HG03565 (cell line): ENCODE results near the gene IMMP2L.

Source experiments
- ATAC-seq: cut with Tn5 transposase; IDR thresholded peaks from one replicate; pipeline ENCODE4 v1.9.1; 2021; ENCODE audit warnings: mild to moderate bottlenecking, moderate library complexity; ENCODE audit not compliant: unreplicated experiment

The IMMP2L gene

DNA sequence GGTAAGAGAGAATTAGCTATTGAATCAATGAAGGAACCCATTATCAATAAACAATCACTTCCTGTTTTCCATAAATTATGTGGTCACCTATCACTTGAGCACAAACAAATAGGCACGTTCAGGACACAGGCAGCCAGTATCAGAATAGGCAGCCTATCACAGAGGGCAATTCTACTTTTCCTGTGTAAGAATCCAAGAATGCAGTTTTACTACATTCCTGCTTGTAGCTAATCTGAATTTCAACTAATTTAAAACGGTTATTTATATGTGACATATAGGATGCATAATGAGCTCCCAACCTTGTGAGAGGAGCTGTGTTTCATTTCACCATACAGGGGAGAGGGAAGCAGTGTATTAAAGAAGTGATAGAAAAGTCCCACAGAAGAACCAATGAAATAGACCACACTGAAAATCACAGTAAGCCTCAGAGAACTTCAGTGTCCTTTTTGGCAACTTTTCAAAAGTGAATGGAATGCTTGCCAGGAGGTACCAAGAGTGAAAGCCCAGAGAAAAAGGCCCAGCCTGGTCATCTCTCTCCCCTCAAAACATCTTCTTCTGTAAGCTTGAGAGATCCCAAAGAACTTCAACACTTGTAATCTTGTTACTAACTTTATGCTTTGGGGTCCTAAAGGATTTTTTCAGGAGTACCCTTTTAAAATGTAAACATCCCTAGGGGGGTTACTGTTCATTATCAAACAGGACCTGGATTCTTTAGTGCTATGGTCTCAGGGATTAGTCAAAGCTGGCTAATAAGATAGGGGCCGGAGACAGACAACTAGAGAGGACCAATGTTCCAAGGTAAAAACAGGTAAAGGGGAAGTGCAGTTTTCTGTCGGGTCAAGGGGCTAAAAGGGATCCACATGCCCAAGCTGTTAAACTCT lies 1.3 kb downstream of the IMMP2L start:
- ATAC-seq: no peak

DNA sequence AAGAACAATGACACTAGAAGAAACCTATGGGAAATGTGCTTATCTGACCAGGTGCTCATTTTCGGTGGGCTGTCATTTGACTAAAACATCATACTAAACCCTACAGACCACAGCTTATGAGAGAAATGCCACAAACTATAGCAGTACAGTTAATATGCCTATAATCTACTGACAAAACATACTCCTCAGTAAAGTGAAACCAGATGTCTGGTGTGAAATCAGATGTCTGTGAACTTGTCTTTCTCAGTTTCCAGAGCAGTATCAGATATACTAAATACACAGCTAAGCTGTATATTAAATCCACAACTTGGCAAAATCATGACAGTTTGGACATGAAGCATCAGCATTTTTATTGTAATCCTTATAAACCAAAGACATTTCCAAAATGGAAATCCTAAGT lies 3.3 kb downstream of the IMMP2L start:
- peak; percentile 42 for ATAC-seq

DNA sequence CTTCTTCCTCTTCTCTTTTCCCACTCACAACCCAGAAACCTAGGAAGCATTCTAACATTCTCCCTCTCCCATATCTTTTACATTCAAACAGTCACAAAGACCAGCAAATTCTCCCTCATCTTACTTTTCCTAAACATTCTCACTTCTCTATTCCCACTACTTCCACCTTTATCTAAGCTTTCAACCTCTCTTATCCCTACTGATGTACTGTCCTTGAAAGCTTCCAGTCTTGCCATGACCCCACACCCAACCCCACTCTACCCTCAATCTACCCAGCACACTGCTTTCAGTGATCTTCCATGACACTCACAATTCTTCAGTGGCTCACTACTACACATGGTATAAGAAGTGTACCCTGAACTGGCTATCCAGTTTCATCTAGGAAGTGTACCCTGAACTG lies 5.3 kb downstream of the IMMP2L start:
- no peak for ATAC-seq

DNA sequence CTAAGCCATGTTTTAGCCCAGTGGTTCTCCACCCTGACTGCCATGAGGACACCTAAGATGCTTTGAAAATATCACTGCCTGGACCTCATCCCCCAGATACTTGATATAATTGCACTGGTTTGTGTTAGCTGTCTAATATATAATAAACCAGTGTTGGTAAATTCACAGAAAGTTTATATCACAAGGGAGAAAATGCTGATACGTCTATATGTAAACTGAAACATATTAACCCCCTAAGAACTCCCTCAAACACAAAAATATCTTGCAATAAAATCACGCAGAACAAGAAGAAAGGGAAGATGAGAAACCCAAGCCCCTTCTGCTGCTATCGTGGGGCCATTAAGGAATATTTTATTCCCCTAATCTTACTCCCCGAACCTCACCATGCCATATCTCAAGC lies 8.2 kb downstream of the IMMP2L start:
- ATAC-seq: no peak

DNA sequence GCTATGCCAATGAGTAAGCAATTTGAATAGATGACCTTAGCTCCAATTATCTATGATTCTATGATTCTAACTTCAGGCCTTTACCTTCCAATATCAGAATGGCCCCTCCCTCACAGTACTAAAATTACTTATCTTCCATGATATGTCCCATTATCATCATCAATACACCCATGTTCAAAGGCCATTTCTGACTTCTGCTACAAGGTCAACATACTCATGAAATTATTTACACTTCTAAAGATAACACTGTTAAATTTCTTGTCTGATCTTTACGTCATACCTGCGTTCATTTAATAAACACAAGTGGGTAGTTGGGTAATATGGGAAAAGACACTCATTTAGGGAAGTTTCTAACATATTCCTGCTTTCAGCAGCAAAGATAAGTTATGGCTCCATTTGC lies 21.2 kb downstream of the IMMP2L start:
- no peak for ATAC-seq

DNA sequence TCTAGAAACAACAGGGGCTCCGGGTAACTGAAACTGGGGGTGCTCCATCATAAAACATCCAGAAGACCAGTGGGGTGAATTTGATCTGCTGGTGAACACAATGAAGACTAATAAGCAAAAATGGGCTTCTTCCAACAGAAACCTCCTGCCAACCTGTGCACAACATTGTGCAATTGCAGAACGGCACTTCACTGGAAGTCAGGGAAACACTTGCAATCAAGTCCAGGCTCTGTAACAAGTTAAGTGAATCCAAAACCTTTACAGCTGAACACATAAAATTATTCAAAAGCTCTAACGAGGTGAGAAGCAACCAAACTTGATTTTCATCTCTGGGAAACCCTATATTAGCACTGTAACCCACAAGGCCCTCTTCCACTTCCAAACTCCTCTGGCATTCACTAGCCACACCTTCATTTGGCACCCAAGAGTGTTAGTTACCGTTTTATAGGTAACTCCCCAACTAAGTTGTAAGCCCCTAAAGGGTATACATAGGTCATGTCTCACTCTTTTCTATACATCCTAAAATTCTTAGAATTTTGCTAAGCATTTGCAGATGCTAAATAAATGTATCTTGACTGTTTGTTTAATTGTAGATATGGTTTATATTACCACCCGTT lies 22.0 kb downstream of the IMMP2L start:
- no peak for ATAC-seq

GRCh38 chr7:111537134-111537533 lies 25.2 kb downstream of the IMMP2L start:
- no peak for ATAC-seq

GRCh38 chr7:111535142-111535870 lies 27.0 kb downstream of the IMMP2L start:
- no peak for ATAC-seq

DNA sequence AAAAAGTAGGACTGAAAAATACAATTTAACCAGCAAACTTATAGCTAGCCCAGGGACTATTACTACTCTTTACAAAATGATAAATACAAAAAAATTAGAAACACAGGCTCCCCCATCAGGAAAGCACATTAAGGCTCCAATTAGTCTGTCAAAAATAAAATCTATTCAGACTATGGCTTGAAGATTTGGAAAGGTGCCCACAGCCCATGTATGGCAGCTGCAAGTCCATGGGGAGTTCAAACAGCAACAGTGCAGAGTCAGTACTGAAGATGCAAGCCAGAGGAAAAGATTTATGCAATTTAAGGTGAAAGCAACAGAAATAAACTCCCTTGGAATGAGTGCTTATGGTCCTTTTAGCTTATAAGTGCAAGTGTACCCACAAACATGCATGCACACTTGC lies 29.7 kb downstream of the IMMP2L start:
- ATAC-seq: no peak

GRCh38 chr7:111531993-111532392 lies 30.3 kb downstream of the IMMP2L start:
- no peak for ATAC-seq

GRCh38 chr7:111530356-111530668 lies 32.0 kb downstream of the IMMP2L start:
- ATAC-seq: no peak

DNA sequence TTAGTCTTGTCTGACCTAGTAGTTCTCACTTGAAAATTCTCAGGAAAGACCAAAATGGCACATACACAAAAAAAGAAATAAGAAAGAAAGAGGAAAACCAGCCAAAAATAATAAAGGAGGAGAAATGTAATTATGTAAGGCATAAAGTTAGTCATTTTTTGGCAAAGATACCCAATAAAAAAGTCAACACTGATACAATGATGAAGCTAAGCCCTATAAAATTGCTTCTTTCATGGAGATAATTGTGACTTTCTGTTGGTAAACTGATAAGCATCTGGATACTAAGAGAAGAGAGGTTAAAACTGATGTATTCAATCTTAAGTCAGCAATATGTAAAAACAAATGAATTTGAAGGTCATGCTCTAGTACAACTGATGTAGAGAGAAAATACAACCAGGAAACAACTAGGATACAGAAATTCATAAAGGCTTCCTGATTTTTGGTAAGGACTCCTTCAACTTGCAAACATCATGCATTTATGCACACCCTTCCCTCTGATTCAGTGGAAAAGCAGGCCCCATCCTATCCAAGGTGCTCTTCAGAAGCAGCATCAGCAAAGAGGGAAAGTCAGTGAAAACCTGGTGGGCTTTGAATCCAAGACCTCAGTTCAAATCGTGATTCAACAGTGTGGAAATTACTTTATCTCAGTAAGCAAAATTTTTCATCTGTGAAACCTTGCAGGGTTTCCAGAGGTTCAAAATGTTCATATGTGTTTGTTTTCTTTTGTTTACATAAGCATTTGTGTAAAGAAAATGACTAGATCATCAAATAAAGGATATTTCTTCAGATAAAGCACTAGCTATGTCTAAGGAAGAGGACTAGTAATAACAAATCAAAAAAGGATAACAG lies 32.6 kb downstream of the IMMP2L start:
- ATAC-seq: no peak

GRCh38 chr7:111528331-111528730 lies 34.0 kb downstream of the IMMP2L start:
- peak; percentile 60 for ATAC-seq

GRCh38 chr7:111527545-111527944 lies 34.7 kb downstream of the IMMP2L start:
- peak; percentile 88 for ATAC-seq

DNA sequence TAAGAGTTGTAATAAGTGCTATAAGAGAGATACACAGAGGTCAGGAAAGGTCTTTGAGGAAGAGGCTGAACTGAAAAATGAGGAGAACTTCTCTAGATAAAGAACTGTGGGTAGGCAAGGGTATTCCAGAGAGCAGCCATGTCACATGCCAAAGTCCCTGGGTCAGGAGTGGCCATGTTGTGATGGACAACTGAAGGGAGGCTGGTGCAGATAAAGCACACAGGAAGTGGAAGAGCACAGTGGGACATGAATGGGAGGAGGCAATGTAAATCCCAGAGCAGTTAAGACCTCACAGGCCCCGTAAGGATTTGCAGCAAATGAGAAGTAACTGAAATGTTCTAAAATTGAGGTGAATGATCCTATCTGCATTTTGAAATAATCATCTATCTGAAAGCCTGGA lies 37.2 kb downstream of the IMMP2L start:
- ATAC-seq: no peak

- no peak for ATAC-seq
These were observed 40.6 kb downstream of the IMMP2L start for GRCh38 chr7:111521660-111522059.

DNA sequence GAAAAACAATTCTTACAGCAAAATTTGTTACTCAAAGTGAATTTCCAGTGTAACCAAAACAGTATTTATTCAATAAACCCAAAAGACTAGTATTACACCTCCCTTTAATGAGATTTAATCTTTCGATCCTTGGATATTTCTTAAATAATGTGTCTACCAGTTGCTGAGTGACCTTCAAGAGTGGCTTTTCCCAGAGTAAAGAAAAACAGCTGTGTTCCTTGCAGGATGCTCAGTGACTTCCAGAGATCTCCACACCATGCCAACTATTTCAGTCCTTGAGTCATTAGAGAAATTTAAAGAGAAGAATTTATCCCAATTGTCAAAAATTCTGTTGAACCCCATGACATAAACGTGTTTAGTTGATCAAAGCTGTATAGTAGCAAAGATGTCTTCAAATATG lies 44.0 kb downstream of the IMMP2L start:
- ATAC-seq: no peak

DNA sequence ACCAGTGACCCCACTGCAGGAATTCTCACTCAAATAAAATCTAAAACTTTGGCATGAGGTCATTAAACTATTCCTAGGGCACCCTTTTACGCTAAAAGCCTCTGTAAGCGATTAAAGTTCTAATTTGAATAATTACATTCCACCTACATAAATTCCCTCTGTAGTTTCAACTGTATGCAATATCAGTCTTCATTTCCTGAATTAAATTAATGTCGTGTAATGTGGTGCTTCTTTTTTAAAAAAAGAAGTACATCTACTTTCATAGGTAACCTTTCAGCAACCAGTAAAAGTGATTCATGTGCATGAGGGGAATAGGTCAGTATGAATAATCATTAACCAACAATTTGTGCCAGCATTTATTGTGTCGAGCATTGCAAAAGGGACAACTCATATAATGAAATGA lies 44.7 kb downstream of the IMMP2L start:
- no peak for ATAC-seq

DNA sequence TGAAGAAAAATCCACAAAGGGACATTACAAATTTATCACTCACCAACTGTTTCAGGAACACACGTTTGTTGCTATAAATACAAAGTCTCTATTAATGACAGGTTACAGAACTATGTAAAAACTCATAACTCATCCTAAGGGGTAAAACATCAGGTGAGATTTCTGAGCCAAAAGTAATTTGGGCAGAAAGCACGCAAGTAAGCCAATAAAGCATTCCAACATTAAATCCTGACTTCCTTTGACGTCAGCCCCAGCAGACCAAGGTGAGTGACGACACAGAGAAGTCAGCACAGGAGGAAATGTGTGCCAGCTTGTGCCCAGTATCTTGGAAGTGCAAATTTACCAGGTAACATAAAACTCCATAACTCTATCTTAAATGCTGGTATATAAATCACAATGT lies 45.7 kb downstream of the IMMP2L start:
- no peak for ATAC-seq

DNA sequence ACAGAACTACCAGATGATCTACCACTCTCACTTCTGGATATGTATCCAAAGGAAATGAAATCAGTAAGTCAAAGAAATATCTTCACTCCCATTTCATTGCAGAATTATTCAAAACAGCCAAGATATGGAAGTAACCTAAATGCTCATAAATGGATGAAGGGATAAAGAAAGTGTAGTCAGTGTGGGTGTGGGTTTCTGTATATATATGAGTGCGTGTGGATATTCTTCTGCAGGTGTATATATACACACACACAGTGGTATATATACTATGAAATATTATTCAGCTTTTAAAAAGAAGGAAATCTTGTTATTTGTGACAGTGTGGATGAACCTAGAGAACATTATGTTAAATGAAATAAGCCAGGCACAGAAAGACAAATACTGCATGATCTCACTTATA lies 48.7 kb downstream of the IMMP2L start:
- ATAC-seq: no peak

GRCh38 chr7:111511845-111512244 lies 50.4 kb downstream of the IMMP2L start:
- ATAC-seq: no peak
